ENCODE measurements around the gene LYSMD3. TPM values are rescaled to one million over a fixed set of nuclear protein-coding genes. Genes with fewer than 3 reads are reported as not detected.

Gene LYSMD3
- total and polyA plus RNA-seq, 9 of the 15 experiments (the other 6 are each of a cell fraction or from before 2014, with no cell fraction given) = 9.5 to 42.3 (median 20.7) TPM

GRCh38 chr5:90474235-90475107 lies 54.9 kb downstream of the LYSMD3 start, which contains the start of the genes MBLAC2 and POLR3G (continued):
- TF ChIP-seq, protein P1, sequence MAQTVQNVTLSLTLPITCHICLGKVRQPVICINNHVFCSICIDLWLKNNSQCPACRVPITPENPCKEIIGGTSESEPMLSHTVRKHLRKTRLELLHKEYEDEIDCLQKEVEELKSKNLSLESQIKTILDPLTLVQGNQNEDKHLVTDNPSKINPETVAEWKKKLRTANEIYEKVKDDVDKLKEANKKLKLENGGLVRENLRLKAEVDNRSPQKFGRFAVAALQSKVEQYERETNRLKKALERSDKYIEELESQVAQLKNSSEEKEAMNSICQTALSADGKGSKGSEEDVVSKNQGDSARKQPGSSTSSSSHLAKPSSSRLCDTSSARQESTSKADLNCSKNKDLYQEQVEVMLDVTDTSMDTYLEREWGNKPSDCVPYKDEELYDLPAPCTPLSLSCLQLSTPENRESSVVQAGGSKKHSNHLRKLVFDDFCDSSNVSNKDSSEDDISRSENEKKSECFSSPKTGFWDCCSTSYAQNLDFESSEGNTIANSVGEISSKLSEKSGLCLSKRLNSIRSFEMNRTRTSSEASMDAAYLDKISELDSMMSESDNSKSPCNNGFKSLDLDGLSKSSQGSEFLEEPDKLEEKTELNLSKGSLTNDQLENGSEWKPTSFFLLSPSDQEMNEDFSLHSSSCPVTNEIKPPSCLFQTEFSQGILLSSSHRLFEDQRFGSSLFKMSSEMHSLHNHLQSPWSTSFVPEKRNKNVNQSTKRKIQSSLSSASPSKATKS (CRISPR knock-in tag; IDR thresholded peaks at IDR 0.05) = no peak
- TF ChIP-seq FOXO4 (CRISPR knock-in tag; IDR thresholded peaks at IDR 0.05) (no peak), E2F5 (CRISPR knock-in tag; IDR thresholded peaks at IDR 0.05) (no peak), MTA1 (IDR thresholded peaks at IDR 0.05; ENCODE audit: borderline replicate concordance) (0 out of 2 replicates have a peak, but pooled peaks have one; percentile 27), RBM15 (IDR thresholded peaks at IDR 0.05; ENCODE audit: insufficient read depth, low read length) (no peak), SMARCB1 (IDR thresholded peaks at IDR 0.05; ENCODE audit: insufficient read length, low read depth) (no peak), PBX2 (CRISPR knock-in tag; IDR thresholded peaks at IDR 0.05; ENCODE audit: low read depth) (no peak), PBX2 (tag; conservative IDR thresholded peaks at IDR 0.05; ENCODE audit: low read depth) (no peak), ZBTB49 (CRISPR knock-in tag; IDR thresholded peaks at IDR 0.05; ENCODE audit: borderline replicate concordance) (no peak; the same call in 1 of the 2 replicates), SRF (CRISPR knock-in tag; IDR thresholded peaks at IDR 0.05) (no peak; a peak in 1 of 4 replicates), PPARD (CRISPR knock-in tag; IDR thresholded peaks at IDR 0.05) (no peak), PTBP1 (IDR thresholded peaks at IDR 0.05; ENCODE audit: low read depth, low read length) (no peak)
- TF ChIP-seq, protein P2, sequence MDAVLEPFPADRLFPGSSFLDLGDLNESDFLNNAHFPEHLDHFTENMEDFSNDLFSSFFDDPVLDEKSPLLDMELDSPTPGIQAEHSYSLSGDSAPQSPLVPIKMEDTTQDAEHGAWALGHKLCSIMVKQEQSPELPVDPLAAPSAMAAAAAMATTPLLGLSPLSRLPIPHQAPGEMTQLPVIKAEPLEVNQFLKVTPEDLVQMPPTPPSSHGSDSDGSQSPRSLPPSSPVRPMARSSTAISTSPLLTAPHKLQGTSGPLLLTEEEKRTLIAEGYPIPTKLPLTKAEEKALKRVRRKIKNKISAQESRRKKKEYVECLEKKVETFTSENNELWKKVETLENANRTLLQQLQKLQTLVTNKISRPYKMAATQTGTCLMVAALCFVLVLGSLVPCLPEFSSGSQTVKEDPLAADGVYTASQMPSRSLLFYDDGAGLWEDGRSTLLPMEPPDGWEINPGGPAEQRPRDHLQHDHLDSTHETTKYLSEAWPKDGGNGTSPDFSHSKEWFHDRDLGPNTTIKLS (IDR thresholded peaks at IDR 0.05; ENCODE audit: borderline replicate concordance, low read depth) = peak; percentile 40; the same call in 1 of the 2 replicates

All from K562 (cell line).